T-helper 1 cell treated with Interleukin-12 subunit alpha and Interleukin-12 subunit beta and Interleukin-4 antibody, amounts not matched to agents 30 ng/mL and 1 ng/mL, for 36 hours (primary cell): ENCODE results near the gene ZBED1. TPM values are rescaled to one million over a fixed set of nuclear protein-coding genes. Genes with fewer than 3 reads are reported as not detected.
"Not testable (repeated sequence)": the region's sequence is repeated elsewhere in the genome, so short reads cannot be mapped to it uniquely, and the experiment has no call there.

Source experiments
- intact Hi-C: fragments of 100-400 bp; cut with micrococcal nuclease; formaldehyde crosslinking; loops from one replicate; pipeline ENCODE4 v1.15.1; 2024
- total RNA-seq: library from RNA; stranded (reverse); gene quantifications from 2 replicates; pipeline ENCODE4 v1.2.3, GENCODE V29; 2022

ZBED1 gene
- total RNA-seq, 1 donor from 2014 or later: 42.0 TPM

- intact Hi-C loops: no loop called here
Measured at GRCh38 chrX:2520539-2520938, 19.8 kb upstream of the ZBED1 start.

- intact Hi-C loops: not testable (repeated sequence)
Measured at GRCh38 chrX:2519638-2520037, 18.9 kb upstream of the ZBED1 start.

DNA sequence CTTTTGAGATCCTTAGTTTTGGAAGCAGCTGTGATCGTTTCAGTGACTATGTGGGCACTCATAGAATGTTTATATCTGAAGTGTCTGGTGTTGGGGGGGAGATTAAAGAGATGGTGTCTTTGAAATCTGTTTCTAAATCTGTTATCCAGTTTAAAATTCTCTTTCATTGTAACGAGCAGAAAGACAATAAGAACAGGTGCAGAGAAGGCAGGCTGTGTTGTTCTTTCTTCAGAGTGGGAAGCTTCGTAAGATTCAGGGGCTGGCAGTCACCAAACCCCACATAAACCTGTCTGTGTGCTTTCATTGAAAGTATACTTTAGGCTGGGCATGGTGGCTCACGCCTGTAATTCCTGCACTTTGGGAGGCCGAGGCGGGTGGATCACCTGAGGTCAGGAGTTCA is 16.3 kb upstream of the ZBED1 start:
- intact Hi-C loops: no loop called here

DNA sequence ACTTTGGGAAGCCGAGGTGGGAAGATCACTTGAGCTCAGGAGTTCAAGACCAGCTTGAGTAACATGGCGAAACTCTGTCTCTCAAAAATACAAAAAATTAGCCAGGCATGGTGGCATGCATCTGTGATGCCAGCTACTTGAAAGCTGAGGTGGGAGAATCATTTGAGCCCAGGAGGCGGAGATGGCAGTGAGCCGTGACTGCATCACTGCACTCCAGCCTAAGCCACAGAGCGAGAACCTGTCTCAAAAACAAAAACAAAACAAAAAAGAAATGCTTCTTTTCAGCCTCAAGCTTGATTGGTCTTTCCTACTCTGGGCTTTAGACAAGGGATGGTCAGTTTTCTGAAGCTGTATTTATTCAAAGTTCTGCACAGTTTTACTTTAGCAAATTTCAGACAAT is 15.8 kb upstream of the ZBED1 start:
- intact Hi-C loops: no loop called here

DNA sequence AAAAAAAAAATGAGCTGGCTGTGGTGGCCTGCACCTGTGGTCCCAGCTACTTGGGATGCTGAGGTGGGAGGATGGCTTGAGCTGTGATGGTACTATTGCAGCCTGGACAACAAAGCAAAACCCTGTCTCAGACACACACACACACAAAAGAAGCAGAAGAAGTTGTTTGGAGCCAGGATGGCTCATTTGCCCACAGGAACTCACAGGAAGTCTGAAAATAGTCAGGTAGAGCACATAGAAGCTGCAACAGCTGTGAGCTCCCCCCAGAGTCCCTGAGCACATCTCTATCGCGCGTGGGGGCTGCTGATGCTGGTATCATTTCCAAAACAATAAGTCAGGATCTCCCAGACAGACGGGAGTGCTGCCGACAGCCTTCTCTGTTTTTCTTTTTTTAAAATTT is 13.4 kb upstream of the ZBED1 start:
- intact Hi-C loops: no loop called here

DNA sequence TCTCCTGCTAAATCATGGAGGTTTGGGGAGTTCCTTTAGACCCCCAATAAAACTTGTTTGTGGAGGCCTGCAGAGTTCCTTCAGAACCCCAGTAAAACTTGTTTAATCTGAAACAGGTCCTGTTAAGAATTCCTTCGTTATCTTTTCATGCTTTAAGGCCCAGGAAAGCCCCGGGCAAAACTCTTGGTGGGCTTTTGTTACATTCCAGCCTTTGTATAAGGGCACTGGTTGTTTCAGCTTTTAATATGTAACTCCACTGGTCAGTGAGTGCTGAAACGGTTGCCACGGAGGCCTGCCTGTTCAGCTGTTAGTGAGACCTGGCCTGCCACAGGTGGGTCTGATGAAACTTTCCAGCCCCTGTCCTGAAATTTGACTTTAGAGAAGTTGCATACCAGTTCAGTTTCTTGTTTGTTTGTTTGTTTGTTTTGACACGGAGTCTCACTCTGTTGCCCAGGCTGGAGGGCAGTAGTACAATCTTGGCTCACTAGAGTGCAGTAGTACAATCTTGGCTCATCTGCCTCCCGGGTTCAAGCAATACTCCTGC is 12.4 kb upstream of the ZBED1 start:
- intact Hi-C loops: no loop called here

DNA sequence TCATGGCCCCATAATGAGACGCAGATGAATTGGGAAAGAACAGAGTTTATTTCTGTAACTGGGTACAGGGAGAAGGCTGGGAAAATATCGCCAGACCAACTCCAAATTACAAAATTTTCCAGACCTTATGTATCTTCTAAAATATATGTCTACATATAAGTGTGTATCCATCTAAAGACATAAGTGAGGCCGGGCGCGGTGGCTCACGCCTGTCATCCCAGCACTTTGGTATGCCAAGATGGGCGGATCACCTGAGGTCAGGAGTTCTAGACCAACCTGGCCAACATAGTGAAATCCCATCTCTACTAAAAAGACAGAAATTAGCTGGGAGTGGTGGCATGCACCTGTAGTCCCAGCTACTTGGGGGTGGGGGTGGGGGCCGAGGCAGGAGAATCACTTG is 11.7 kb upstream of the ZBED1 start:
- intact Hi-C loops: no loop called here

- intact Hi-C loops: no loop called here
Measured at GRCh38 chrX:2511326-2511725, 10.6 kb upstream of the ZBED1 start.

- intact Hi-C loops: no loop called here
Measured at GRCh38 chrX:2508648-2509335, 8.0 kb upstream of the ZBED1 start.

GRCh38 chrX:2507904-2508627 is 7.3 kb upstream of the ZBED1 start:
- intact Hi-C loops: no loop called here

DNA sequence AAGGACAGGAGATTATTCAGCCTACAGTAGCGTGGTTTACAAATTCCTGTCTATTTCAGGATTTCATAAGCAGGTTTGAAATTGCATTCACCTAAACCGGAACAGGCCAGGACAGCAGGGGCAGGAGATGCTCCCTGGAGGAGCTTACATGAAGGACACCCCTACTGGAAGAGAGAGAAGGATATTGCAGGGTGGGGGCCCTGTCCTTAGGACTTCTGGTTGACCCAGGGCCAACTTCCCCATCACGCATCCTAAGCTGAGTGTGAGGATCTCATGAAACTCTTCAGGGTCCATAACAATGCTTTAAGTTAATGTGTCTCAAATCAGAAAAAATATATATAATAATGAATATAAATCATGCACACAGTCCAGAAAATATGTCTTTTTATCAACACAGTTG is 6.4 kb upstream of the ZBED1 start:
- intact Hi-C loops: no loop called here

DNA sequence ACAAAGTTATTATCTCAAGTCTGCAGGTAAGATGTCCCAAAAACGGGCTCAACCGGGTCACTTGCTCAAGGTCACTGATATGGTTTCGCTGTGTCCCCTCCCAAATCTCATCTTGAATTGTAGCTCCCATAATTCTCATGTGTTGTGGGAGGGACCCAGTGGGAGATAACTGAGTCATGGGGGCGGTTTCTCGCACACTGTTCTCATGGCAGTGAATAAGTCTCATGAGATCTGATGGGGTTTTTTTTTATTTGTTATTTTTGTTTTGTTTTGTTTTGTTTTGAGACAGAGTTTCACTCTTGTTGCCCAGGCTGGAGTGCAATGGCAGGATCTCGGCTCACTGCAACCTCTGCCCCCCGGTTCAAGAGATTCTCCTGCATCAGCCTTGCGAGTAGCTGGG is 4.6 kb upstream of the ZBED1 start:
- intact Hi-C loops: not testable (repeated sequence)

DNA sequence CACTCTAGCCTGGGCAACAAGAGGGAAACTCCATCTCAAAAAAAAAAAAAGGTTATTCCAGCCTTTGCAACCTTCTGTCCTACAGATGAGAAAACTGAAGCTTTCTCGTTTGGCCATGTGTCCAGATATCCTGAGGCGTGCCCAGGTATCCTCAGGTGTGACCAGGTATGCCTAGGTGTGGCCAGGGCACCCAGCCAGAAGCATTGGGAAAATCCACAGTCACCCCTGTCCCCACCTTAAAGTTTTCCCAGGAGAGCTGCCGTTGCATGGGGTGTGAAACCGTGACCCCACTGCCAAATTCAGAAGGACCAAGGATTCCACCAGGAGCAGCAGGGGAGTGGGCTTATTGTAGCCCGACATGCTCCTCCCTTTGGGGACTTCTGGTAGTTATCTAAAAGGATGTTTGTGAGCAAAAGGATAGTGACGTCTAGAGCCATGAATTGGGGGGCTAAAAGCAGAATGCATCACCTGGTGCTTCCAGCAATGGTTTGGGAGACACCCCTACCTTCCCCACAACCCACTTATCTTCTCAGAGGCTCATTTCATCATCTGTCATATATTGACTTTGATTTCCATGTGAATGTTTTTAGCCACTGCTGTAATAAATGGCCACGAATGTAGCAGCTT is 4.0 kb upstream of the ZBED1 start:
- intact Hi-C loops: loop anchor here (5.0 kb wide), 1 partner anchor 187 kb away; the partner anchor contains the start of gene CD99

DNA sequence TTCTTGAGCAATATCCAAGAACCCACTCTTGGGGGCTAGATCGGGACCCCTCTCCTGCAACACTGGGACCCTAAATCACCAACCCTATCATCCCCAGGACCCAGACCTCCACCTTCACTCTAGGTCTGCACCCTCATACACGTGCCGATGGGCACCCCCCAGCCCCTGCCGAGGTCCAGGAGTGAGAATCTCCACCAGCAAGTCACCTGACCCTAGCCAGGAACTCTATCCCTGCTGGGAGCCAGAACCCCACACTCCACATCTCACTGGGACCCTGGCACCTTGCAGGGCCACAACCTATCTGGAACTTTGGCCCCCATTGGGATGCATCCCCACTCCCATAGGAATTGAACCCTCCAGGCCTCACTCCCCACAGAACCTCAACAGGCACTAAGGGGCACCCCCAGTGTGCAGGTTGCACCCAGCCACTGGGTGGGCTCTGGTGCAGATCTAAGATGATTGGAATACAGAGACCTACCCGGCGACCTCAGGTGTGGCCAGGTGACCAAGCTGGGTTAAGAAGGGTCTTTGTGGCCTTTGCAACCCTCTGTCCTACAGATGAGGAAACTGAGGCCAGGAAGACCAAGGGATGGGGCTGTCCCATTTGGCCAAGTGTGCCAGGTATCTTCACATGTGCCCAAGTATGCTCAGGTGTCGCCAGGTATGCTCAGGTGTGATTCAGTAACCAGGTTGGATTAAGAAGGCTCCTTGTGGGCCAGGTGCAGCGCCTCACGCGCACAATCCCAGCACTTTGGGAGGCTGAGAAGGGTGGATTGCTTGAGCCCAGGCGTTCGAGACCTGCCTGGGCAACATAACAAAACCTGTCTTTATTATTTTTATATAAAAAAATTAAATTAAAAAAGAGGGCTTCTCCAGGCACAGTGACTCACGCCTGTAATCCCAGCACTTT is 3.1 kb upstream of the ZBED1 start:
- intact Hi-C loops: loop anchor here (1.0 to 5.0 kb wide), 2 partner anchors 188 to 847 kb away; partner anchors contain the start of gene CD99

DNA sequence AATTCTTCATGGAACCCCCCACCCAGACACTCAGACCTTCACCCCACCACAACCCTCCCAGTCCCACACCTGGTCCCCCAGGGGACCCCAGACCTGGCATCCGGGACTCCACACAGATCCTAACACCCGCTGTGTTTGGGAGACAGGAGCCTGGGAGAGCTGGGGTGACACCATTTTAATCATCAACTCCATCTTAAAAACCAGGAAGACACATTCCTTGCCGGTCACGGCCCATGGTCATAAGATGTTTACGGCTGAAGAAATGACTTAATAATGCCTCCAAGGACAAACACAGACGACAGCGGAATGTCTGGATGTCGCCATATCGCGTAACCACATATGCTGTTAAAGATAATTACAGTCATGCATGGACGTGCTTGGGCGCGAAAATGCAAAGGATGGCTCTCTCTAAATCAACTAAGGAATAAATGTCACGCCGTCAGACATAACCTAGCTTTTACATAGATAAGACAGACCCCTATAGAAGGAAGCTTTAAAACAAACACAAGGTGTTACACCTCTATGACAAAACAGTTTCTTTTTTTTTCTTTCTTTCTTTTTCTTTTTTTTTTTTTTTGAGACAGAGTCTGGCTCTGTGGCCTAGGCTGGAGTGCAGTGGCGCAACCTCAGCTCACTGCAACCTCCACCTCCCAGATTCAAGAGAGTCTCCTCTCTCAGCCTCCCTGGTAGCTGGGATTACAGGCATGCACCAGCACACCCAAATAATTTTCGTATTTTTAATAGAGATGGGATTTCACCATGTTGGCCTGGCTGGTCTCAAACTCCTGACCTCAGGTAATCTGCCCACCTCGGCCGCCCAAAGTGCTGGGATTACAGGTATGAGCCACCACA is 2.1 kb upstream of the ZBED1 start:
- intact Hi-C loops: loop anchor here (1.0 to 5.0 kb wide), 2 partner anchors 189 to 846 kb away; partner anchors contain the start of gene CD99

GRCh38 chrX:2502120-2502667 is 1.4 kb upstream of the ZBED1 start:
- intact Hi-C loops: loop anchor here (5.0 kb wide), 1 partner anchor 190 kb away; the partner anchor contains the start of gene CD99

DNA sequence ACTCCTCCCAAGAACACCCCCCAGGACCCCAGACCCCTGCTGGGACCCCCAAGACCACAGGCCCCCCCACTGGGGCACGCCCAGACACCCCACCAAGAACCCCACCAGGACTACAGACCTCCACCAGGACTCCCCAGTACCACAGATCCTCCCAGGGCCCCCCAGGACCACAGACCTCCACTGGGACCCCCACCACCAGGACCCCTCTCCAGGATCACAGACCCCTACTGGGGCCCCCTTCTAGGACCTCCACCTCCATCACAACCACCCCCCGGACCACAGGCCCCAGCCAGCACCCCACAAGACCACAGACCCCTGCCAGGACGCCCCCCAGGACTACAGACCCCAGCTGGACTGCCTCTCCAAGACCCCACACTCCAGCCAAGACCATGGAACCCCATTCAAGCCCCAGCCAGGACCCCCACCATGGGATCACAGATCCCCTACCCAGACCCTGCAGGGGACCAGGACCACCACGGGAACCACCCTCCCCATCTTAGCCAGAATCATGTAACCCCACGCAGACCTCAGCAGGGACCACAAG is 855 bp upstream of the ZBED1 start:
- intact Hi-C loops: loop anchor here (1.0 to 5.0 kb wide), 2 partner anchors 108 to 191 kb away; partner anchors contain the start of gene CD99

DNA sequence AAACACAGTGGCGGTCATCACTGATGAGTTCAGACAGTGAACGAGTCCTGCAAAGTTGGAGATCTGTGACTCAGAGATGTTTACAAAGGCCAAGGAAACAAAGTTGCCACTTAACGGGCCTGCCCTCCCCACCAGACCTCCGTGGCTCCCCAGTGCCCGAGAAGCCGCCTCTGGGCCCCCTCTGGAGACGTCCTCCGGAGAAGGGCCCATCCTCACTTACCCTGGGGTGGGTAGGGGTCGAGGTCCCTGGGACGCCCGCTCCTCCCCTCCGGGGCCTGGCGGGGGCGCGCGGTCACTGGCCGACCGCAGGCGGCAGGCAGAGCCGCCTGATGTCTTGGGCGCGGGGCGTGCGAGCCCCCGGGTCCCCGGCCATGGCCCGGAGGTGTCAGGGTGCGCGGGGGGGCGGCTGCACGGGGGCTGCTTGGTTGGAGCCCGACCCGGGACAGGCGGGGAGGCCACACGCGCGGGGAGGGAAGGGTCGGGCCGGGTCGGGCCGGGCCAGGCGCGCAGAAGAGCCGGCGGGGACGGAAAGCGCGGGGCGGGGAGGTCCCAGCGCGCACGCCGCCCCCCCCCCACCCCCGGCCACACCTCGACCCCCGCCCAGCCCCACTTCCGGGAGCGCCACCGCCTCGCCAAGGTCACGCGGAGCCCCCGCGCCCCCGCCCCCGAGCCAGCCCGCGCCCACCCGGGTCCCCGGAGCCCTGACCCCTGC is 529 bp downstream of the ZBED1 start:
- intact Hi-C loops: loop anchor here (1.0 to 5.0 kb wide), 2 partner anchors 192 to 1047 kb away; partner anchors contain the start of gene CD99

GRCh38 chrX:2499507-2499906 is 1.3 kb downstream of the ZBED1 start:
- intact Hi-C loops: no loop called here
